ENCODE results near the gene SLC19A2. TPM values are rescaled to one million over a fixed set of nuclear protein-coding genes. Genes with fewer than 3 reads are reported as not detected.

SLC19A2 gene
- total RNA-seq, 4 donors from 2014 or later: 12.6 to 52.4 (median 16.7) TPM

- DNase-seq: no peak
- no peak for TF ChIP-seq CTCF (IDR thresholded peaks at IDR 0.05)
- TF ChIP-seq POLR2A (IDR thresholded peaks at IDR 0.05): no peak
- Histone ChIP-seq H3K36me3 (no peaks in the 10 kb centered on the region), H3K27ac (peak overlapping the region; percentile 97 to 100), H3K9me3 (no peaks in the 10 kb centered on the region), H3K27me3 (no peaks in the 10 kb centered on the region), H3K4me3 (peak overlapping the region; percentile 60 to 71), H3K4me1 (no peaks in the 10 kb centered on the region)
- intact Hi-C loops (cut with DNase I; ENCODE audit: low total_unique reads): no loop called here
These were observed 1.6 kb downstream of the SLC19A2 start for GRCh38 chr1:169484101-169484500.

- no peaks in the 10 kb centered on the region for H3K27me3 ChIP-seq
- no peak for DNase-seq
- H3K4me1 ChIP-seq: no peaks in the 10 kb centered on the region
- intact Hi-C loops (cut with DNase I; ENCODE audit: low total_unique reads): no loop called here
- no peaks in the 10 kb centered on the region for H3K36me3 ChIP-seq
- no peaks in the 10 kb centered on the region for H3K9me3 ChIP-seq
- TF ChIP-seq CTCF (IDR thresholded peaks at IDR 0.05): no peak
- no peak for TF ChIP-seq POLR2A (IDR thresholded peaks at IDR 0.05)
- peak overlapping the region; percentile 97 to 100 for H3K27ac ChIP-seq
- peak overlapping the region; percentile 60 to 71 for H3K4me3 ChIP-seq
These were observed 2.2 kb downstream of the SLC19A2 start for GRCh38 chr1:169483500-169483966.

- no peaks in the 10 kb centered on the region for H3K9me3 ChIP-seq
- TF ChIP-seq CTCF (IDR thresholded peaks at IDR 0.05) (no peak), POLR2A (IDR thresholded peaks at IDR 0.05) (no peak)
- no peaks in the 10 kb centered on the region for H3K36me3 ChIP-seq
- H3K4me3 ChIP-seq: no peak overlapping the region
- DNase-seq: no peak
- no peak overlapping the region for H3K27ac ChIP-seq
- intact Hi-C loops (cut with DNase I; ENCODE audit: low total_unique reads): no loop called here
- H3K27me3 ChIP-seq: no peaks in the 10 kb centered on the region
- H3K4me1 ChIP-seq: no peaks in the 10 kb centered on the region
These were observed 6.2 kb downstream of the SLC19A2 start for GRCh38 chr1:169479363-169480066.

DNA sequence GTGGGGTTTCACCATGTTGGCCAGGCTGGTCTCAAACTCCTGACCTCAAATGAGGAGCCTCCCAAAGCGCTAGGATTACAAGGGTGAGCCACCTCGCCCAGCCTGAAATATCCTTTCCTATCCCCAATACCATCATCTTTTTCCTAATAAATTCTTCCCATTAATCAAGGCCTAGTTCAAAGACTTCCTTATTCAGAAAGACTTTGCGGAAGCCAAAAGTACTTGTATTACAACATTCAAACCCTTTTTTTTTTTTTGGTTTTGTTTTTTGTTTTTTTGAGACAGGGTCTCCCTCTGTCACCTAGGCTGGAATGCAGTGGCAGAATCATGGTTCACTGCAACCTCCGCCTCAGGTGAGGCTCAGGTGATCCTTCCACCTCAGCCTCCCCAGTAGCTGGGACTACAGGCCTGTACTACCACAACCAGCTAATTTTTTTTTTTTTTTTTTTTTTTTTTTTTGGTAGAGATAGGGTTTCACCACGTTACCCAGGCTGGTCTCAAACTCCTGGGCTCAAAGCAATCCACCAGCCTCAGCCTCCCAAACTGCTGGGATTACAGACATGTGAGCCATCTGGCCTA lies 7.6 kb downstream of the SLC19A2 start:
- H3K36me3 ChIP-seq: no peaks in the 10 kb centered on the region
- intact Hi-C loops (cut with DNase I; ENCODE audit: low total_unique reads): no loop called here
- TF ChIP-seq POLR2A (IDR thresholded peaks at IDR 0.05) (no peak), CTCF (IDR thresholded peaks at IDR 0.05) (no peak)
- no peaks in the 10 kb centered on the region for H3K9me3 ChIP-seq
- H3K4me3 ChIP-seq: no peak overlapping the region
- DNase-seq: no peak
- no peaks in the 10 kb centered on the region for H3K4me1 ChIP-seq
- H3K27me3 ChIP-seq: no peaks in the 10 kb centered on the region
- no peak overlapping the region for H3K27ac ChIP-seq

- H3K4me3 ChIP-seq: no peak overlapping the region
- no peaks in the 10 kb centered on the region for H3K4me1 ChIP-seq
- no peaks in the 10 kb centered on the region for H3K36me3 ChIP-seq
- TF ChIP-seq POLR2A (IDR thresholded peaks at IDR 0.05): no peak
- TF ChIP-seq CTCF (IDR thresholded peaks at IDR 0.05): no peak
- no peak overlapping the region for H3K27ac ChIP-seq
- no peak for DNase-seq
- intact Hi-C loops (cut with DNase I; ENCODE audit: low total_unique reads): no loop called here
- H3K27me3 ChIP-seq: no peaks in the 10 kb centered on the region
- H3K9me3 ChIP-seq: no peaks in the 10 kb centered on the region
These were observed 9.8 kb downstream of the SLC19A2 start for GRCh38 chr1:169475806-169476387.
